ENCODE results near the gene PCBP3.

PCBP3 gene

DNA sequence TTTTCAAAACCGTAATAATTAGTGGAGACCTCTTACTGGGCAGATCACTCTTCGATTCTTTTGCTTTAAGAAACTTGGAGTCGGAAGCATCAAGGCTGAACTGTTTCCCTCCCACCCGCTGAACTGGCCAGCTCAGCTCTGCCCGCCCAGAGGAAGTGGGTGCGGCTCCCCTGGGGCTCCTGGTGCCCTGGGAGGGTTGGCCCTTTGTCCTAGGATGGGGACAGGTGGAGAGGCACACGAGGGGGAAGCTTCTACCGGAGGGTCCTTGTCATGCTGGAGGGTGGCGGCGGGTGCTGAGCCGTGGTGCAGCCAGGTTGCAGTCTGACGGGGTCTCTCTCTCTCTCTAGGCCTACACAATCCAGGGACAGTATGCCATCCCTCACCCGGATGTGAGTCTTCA, 273.7 kb downstream of the PCBP3 start:
- no peaks in the 10 kb centered on the region for H3K4me1 ChIP-seq (ENCODE audit: control insufficient read depth, insufficient read depth, low read length)
- no peak overlapping the region for H3K4me3 ChIP-seq (ENCODE audit: low read length)
- no peaks in the 10 kb centered on the region for H3K9me3 ChIP-seq (ENCODE audit: control insufficient read depth, low read length)
- no peak overlapping the region for H3K9ac ChIP-seq (ENCODE audit: low read length)
- no peaks in the 10 kb centered on the region for H3K36me3 ChIP-seq (ENCODE audit: control insufficient read depth, insufficient read depth, low read length)
- no peaks in the 10 kb centered on the region for H3K27me3 ChIP-seq (ENCODE audit: control insufficient read depth, insufficient read depth, low read length)

DNA sequence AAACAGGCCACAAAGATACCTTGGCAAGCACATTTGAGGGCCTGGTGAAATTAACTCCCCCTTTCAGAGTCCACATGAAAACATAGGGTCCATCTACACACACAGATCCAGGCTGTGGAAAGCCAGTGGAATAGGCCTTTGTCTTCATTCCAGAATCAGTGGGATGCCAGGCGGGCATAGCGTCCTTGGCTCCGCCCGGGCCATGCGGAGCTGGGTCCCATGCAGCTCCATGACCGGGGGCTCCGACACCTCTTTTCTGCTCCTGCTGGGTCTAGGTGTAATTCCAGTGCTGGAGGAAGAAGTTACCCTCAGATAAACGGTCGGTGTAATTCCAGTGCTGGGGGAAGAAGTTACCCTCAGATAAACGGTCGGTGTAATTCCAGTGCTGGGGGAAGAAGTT, 274.5 kb downstream of the PCBP3 start:
- Histone ChIP-seq H3K4me3 (ENCODE audit: low read length) (no peak overlapping the region), H3K36me3 (ENCODE audit: control insufficient read depth, insufficient read depth, low read length) (no peaks in the 10 kb centered on the region), H3K9me3 (ENCODE audit: control insufficient read depth, low read length) (no peaks in the 10 kb centered on the region), H3K27me3 (ENCODE audit: control insufficient read depth, insufficient read depth, low read length) (no peaks in the 10 kb centered on the region), H3K4me1 (ENCODE audit: control insufficient read depth, insufficient read depth, low read length) (no peaks in the 10 kb centered on the region), H3K9ac (ENCODE audit: low read length) (no peak overlapping the region)

DNA sequence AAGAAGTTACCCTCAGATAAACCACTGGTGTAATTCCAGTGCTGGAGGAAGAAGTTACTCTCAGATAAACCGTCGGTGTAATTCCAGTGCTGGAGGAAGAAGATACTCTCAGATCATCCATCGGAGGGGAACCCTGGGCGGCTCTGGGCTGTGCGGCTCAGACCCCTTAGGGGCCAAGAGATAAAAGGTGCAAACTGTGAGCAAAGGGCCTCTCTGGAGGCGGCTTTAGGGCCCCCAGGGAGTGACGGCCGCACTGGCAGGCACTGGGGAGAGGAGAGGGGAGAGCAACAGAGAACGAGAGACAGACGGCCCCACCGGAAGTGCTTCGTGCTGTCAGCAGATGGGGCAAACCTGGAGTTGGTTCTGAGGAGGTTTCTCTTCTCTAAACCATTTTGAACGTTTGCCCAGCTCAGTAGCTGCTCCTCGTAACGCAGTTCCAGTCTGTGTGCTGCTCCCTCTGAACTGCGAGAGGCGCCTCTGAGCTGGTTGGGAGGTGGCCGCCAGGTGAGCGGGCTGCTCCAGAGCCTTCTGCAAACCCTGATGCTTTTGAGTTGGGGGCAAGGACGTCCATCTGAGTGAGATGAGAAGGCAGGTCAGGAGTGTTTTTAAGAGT, 275.4 kb downstream of the PCBP3 start:
- Histone ChIP-seq H3K4me3 (ENCODE audit: low read length) (no peak overlapping the region), H3K4me1 (ENCODE audit: control insufficient read depth, insufficient read depth, low read length) (no peaks in the 10 kb centered on the region), H3K9ac (ENCODE audit: low read length) (no peak overlapping the region), H3K9me3 (ENCODE audit: control insufficient read depth, low read length) (no peaks in the 10 kb centered on the region), H3K27me3 (ENCODE audit: control insufficient read depth, insufficient read depth, low read length) (no peaks in the 10 kb centered on the region), H3K36me3 (ENCODE audit: control insufficient read depth, insufficient read depth, low read length) (no peaks in the 10 kb centered on the region)

DNA sequence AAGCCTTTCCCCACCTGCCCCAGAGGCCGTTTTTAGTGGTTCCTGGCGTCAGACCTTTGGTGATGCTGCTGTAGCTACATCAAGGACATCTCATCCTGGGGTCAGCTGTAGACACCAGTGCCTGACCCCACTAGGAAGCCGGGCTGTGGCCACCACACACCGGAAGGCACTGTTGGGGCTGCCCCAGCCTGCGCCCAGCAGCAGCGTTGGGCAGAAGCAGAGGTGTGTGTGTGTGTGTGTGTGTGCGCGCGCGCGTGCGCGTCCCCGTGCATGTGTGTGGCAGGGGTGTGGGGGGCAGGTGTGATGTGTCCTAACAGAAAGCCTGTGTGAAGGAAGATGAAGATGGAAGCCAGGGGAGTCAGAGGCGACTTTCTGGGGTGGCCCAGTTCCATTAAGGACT, 276.1 kb downstream of the PCBP3 start:
- no peak overlapping the region for H3K9ac ChIP-seq (ENCODE audit: low read length)

DNA sequence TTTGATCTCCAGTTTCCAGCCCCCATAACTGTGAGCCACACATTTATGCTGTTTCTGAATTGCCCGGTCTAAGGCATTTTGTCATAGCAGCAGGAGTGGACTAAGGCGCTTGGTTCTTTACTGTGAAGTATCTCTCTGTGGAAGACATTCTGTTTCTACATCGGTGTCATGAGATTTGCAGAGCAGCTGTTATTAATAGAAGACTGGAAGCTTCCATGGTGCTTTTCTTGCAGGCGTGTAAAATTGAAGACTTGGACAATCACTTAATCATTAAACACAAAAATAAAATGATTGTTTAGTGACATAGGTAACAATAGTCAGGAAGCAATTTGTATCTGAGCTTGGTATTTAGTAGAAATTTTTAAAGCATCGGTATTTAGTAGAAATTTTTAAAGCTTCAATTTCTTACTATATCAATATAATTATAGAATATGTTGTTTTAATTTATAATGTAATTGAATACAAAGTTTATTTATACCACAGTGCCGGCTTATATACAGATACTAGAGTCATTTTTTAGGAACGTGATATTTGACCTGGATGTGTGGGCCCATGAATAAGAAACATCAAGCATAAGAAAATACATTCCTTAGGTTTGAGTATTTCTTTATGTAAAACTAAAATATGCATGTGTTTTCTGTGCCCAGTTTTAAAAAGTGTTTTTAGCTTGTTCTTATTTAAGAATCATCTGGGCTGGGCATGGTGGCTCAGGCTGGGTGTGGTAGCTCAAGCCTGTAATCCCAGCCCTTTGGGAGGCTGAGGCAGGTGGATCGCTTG, 277.5 kb downstream of the PCBP3 start:
- no peaks in the 10 kb centered on the region for H3K27me3 ChIP-seq (ENCODE audit: control insufficient read depth, insufficient read depth, low read length)

More for the DNA sequence above, 276.1 kb downstream of the PCBP3 start:
- H3K9me3 ChIP-seq (ENCODE audit: control insufficient read depth, low read length), result no peaks in the 10 kb centered on the region
- no peaks in the 10 kb centered on the region for H3K4me1 ChIP-seq (ENCODE audit: control insufficient read depth, insufficient read depth, low read length)
- H3K36me3 ChIP-seq (ENCODE audit: control insufficient read depth, insufficient read depth, low read length), result no peaks in the 10 kb centered on the region
- no peak overlapping the region for H3K4me3 ChIP-seq (ENCODE audit: low read length)
- H3K27me3 ChIP-seq (ENCODE audit: control insufficient read depth, insufficient read depth, low read length), result no peaks in the 10 kb centered on the region

DNA sequence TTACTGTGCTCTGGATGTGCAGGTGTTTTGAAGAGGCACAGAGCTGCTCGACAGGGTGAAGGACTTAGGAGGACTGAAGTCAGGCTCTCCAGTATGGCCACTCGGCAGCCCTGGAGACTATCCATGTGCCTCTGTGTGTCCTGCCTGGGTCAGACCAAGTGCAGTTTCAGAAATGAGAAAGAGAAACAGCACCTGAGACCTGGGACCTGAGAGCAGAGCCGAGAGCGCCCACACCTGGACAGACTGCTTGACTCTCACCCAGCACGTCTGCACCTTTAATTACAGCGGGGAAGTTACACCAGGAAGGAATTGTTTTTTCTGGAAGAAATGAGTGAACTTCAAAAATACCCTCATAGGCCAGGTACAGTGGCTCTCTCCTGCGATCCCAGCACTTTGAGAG, 278.4 kb downstream of the PCBP3 start:
- H3K4me1 ChIP-seq (ENCODE audit: control insufficient read depth, insufficient read depth, low read length), result no peaks in the 10 kb centered on the region

More for the DNA sequence above, 277.5 kb downstream of the PCBP3 start:
- no peaks in the 10 kb centered on the region for H3K9me3 ChIP-seq (ENCODE audit: control insufficient read depth, low read length)
- H3K4me1 ChIP-seq (ENCODE audit: control insufficient read depth, insufficient read depth, low read length), result no peaks in the 10 kb centered on the region
- H3K4me3 ChIP-seq (ENCODE audit: low read length), result no peak overlapping the region
- no peaks in the 10 kb centered on the region for H3K36me3 ChIP-seq (ENCODE audit: control insufficient read depth, insufficient read depth, low read length)
- H3K9ac ChIP-seq (ENCODE audit: low read length), result no peak overlapping the region

DNA sequence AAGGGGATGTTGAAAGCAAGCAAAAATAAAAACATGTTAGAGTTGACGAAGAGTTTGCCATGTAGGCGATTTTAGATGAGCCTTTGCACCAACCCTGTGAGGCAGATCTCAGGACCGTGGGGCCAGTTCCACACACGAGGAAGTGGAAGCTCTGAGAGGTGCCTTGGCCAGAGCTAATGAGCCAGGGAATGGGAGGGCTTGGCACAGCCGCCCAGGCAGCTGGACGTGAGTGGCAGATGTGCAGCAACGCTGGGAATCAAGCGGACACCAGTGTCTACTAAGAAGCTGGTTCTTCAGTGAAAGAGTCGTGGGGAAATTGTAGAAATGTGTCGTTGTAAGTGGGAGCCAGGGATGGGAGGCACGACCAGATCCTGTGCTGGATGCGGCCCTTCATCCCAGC, 279.1 kb downstream of the PCBP3 start:
- H3K36me3 ChIP-seq (ENCODE audit: control insufficient read depth, insufficient read depth, low read length), result no peaks in the 10 kb centered on the region
- H3K9me3 ChIP-seq (ENCODE audit: control insufficient read depth, low read length), result no peaks in the 10 kb centered on the region
- H3K4me3 ChIP-seq (ENCODE audit: low read length), result no peak overlapping the region
- H3K27me3 ChIP-seq (ENCODE audit: control insufficient read depth, insufficient read depth, low read length), result no peaks in the 10 kb centered on the region
- no peak overlapping the region for H3K9ac ChIP-seq (ENCODE audit: low read length)
- no peaks in the 10 kb centered on the region for H3K4me1 ChIP-seq (ENCODE audit: control insufficient read depth, insufficient read depth, low read length)

More for the DNA sequence above, 278.4 kb downstream of the PCBP3 start:
- H3K9ac ChIP-seq (ENCODE audit: low read length), result no peak overlapping the region
- no peaks in the 10 kb centered on the region for H3K36me3 ChIP-seq (ENCODE audit: control insufficient read depth, insufficient read depth, low read length)
- H3K27me3 ChIP-seq (ENCODE audit: control insufficient read depth, insufficient read depth, low read length), result no peaks in the 10 kb centered on the region
- H3K4me3 ChIP-seq (ENCODE audit: low read length), result no peak overlapping the region
- no peaks in the 10 kb centered on the region for H3K9me3 ChIP-seq (ENCODE audit: control insufficient read depth, low read length)

DNA sequence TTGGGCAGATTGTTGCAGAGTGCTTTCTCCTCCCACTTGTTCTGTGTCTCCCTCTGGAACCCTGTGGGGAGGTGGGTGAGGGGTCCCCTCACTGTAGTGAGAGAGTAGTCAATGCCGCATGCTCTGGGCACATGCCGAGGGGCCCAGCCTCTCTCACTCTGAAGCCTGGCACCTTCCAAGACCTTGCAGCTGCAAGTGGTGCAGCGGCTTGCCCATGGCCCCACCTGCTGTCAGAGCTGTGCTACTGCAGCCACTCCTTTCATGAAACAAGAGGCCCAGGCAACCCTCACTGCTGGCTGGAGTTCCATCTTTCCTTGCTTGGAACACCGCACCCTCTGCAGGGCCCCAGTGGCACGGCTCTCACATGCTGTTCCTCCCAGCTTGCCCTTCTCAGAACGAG, 279.6 kb downstream of the PCBP3 start:
- no peaks in the 10 kb centered on the region for H3K27me3 ChIP-seq (ENCODE audit: control insufficient read depth, insufficient read depth, low read length)
- no peaks in the 10 kb centered on the region for H3K36me3 ChIP-seq (ENCODE audit: control insufficient read depth, insufficient read depth, low read length)
- H3K4me3 ChIP-seq (ENCODE audit: low read length), result no peak overlapping the region
- no peak overlapping the region for H3K9ac ChIP-seq (ENCODE audit: low read length)
- H3K4me1 ChIP-seq (ENCODE audit: control insufficient read depth, insufficient read depth, low read length), result no peaks in the 10 kb centered on the region
- H3K9me3 ChIP-seq (ENCODE audit: control insufficient read depth, low read length), result no peaks in the 10 kb centered on the region

DNA sequence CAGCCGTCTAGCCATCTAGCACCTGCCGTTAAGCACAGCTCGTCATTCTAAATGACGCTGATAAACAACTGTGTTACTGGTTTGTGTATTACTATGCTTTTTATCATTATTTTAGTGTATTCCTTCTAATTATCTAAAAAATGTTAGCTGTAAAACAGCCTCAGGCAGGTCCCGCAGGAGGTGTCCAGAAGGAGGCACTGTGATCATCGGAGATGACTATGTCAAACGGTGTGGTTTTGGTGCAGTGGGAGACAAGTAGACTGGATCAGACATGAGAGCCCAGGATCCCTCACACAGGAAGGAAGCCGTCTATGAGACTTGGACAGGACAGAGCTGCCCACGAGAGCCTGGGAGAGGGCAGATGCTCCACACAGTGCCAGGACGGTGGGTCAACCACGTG, 282.8 kb downstream of the PCBP3 start:
- Histone ChIP-seq H3K4me3 (ENCODE audit: low read length) (no peak overlapping the region), H3K9ac (ENCODE audit: low read length) (no peak overlapping the region), H3K9me3 (ENCODE audit: control insufficient read depth, low read length) (no peaks in the 10 kb centered on the region), H3K36me3 (ENCODE audit: control insufficient read depth, insufficient read depth, low read length) (no peaks in the 10 kb centered on the region), H3K27me3 (ENCODE audit: control insufficient read depth, insufficient read depth, low read length) (no peaks in the 10 kb centered on the region), H3K4me1 (ENCODE audit: control insufficient read depth, insufficient read depth, low read length) (no peaks in the 10 kb centered on the region)

DNA sequence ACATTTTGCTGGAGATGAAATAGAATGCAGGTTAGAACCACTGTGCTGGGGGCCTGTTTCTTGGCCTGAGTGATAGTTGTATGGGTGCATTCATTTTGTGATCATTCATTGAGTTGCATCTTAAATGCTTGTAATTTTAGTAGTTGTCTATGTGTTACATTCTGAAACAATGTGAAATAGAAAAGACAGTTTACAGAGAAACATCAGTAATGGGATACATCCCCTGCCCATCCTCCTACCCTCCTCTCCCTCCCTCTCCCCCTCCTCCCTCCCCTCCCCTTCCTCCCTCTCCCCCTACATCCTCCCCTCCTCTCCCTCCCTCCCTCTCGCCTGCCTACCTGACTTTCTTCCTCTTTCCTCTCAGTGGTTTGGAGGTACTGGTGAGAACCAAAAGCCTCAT, 283.5 kb downstream of the PCBP3 start:
- Histone ChIP-seq H3K36me3 (ENCODE audit: control insufficient read depth, insufficient read depth, low read length) (no peaks in the 10 kb centered on the region), H3K4me3 (ENCODE audit: low read length) (no peak overlapping the region), H3K4me1 (ENCODE audit: control insufficient read depth, insufficient read depth, low read length) (no peaks in the 10 kb centered on the region), H3K9me3 (ENCODE audit: control insufficient read depth, low read length) (no peaks in the 10 kb centered on the region), H3K27me3 (ENCODE audit: control insufficient read depth, insufficient read depth, low read length) (no peaks in the 10 kb centered on the region), H3K9ac (ENCODE audit: low read length) (no peak overlapping the region)

DNA sequence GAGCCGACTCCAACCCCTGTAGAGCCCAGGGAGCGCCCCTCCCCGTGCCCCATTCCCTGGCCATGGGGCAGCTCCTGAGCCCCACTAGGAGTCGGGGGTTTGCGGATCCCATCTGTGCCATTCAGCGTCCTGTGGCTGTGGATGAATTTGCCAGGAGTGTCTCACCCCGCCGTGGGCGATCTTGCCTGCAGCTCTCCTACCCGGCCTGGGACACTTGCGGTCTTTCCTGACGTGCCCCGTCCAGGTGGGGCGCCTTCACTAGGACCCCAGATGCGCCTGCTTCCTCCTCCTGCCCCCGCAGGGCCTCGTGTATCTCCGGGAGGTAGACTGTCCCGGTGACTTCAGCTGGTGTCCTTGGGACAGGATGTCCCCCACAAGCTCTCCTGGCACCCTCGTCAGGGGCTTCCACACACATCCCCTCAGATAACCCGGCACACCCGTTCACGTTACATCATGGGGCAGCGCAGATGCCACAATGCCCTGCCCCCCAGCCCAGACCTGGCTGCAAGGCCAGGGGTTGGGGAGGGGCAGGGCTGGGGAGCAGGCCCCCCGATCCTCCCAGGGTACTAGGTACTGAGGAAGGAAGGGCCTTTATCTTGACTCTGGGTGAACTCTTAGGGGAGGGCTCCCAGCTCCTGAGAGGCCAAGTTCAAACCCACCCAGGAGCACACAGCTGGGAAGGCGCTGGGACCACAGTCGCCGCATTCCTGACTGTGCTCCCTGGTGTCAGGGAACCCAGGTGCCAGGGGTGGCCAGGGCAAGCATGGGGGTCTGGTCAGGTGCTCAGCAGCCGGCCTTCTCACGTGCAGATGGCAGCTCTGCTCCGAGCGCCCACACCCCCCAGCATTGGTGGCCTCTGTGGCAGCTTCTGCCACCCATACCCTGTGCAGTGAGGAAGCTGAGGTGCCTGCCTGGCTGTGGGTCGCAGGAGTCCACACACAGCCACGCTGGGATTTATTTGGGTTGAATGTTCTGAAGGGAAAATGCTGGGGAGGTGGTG, 284.6 kb downstream of the PCBP3 start:
- no peak overlapping the region for H3K9ac ChIP-seq (ENCODE audit: low read length)
- no peak overlapping the region for H3K4me3 ChIP-seq (ENCODE audit: low read length)
- H3K36me3 ChIP-seq (ENCODE audit: control insufficient read depth, insufficient read depth, low read length), result no peaks in the 10 kb centered on the region
- H3K27me3 ChIP-seq (ENCODE audit: control insufficient read depth, insufficient read depth, low read length), result no peaks in the 10 kb centered on the region
- no peaks in the 10 kb centered on the region for H3K4me1 ChIP-seq (ENCODE audit: control insufficient read depth, insufficient read depth, low read length)
- no peaks in the 10 kb centered on the region for H3K9me3 ChIP-seq (ENCODE audit: control insufficient read depth, low read length)

DNA sequence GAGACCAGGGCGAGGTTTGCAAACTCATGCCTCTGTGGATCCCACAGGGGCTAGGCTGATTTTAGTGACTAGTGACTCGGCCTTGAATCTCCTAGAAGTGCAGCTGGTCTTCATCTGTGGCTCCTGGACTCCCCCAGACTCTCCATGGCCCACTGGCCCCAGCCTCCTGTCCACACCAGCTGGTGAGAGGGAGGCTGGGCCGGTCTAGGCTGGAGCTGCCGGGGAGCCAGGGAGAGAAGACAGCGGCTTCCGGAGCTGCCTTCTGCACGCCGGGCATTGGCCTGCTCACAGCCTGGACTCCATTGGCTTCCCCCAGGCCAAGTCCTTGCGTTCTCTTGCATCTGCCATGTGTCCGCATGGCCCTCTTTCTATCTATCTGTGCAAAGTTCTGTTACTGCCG, 285.9 kb downstream of the PCBP3 start:
- H3K9ac ChIP-seq (ENCODE audit: low read length), result no peak overlapping the region
- no peaks in the 10 kb centered on the region for H3K9me3 ChIP-seq (ENCODE audit: control insufficient read depth, low read length)
- no peak overlapping the region for H3K4me3 ChIP-seq (ENCODE audit: low read length)

More for the DNA sequence above, 285.9 kb downstream of the PCBP3 start:
- Histone ChIP-seq H3K36me3 (ENCODE audit: control insufficient read depth, insufficient read depth, low read length) (no peaks in the 10 kb centered on the region), H3K4me1 (ENCODE audit: control insufficient read depth, insufficient read depth, low read length) (no peaks in the 10 kb centered on the region), H3K27me3 (ENCODE audit: control insufficient read depth, insufficient read depth, low read length) (no peaks in the 10 kb centered on the region)
